Measurements from ENCODE around the gene HOXA1.
"Not testable (repeated sequence)": the region's sequence is repeated elsewhere in the genome, so short reads cannot be mapped to it uniquely, and the experiment has no call there.

HOXA1 gene

DNA sequence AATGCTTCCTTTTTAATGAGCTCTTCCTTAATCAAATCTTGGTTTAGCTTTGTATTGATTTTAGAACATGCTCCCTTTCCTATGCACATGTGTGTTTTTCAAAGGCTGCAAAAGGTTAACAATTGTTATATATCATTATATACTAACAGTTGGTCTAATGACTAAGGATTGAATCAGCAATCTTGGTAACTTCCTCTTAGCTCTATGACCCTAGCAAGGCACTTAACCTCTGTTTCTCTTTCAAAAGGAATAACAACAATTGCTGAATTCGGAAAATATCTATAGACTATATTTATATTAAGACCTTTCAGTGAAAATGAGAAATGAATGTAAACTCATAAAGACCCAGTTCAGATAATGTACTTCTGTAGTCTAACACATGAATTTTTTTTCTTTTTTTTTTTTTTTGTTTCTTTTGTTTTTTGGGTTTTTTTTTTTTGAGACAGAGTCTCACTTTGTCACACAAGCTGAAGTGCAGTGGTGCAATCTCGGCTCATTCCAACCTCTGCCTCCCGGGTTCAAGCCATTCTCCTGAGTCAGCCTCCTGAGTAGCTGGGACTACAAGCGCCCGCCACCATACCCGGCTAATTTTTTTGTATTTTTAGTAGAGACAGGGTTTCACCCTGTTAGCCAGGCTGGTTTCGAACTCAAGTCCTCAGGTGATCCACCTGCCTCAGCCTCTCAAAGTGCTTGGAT lies 48.8 kb downstream of the HOXA1 start:
- DNase-seq (ENCODE audit: low read depth) = no peak

DNA sequence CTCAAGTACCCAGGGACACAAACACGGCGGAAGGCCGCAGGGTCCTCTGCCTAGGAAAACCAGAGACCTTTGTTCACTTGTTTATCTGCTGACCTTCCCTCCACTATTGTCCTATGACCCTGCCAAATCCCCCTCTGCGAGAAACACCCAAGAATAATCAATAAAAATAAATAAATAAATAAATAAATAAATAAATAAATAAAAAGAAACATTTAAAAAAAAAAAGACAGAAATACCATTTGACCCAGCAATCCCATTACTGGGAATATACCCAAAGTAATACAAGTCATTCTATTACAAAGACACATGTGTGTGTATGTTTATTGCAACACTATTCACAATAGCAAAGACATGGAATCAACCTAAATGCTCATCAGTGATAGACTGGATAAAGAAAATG lies 49.8 kb downstream of the HOXA1 start:
- not testable (repeated sequence) for DNase-seq (ENCODE audit: low read depth)

DNA sequence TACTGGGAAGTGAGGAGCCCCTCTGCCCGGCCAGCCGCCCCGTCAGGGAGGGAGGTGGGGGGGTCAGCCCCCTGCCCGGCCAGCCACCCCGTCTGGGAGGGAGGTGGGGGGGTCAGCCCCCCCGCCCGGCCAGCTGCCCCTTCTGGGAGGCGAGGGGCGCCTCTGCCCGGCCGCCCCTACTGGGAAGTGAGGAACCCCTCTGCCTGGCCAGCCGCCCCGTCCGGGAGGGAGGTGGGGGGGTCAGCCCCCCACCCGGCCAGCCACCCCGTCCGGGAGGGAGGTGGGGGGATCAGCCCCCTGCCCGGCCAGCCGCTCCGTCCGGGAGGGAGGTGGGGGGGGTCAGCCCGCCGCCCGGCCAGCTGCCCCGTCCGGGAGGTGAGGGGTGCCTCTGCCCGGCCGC lies 50.7 kb downstream of the HOXA1 start:
- not testable (repeated sequence) for DNase-seq (ENCODE audit: low read depth)

Measured in non-pigmented ciliary epithelial cell (primary cell).